GDM1 (cell line): ENCODE data around the gene PKIB.
A peak's percentile ranks its signal among the peaks of the same experiment; 100 is the strongest.

Experiments used
- DNase-seq: peaks from one replicate; lab custom pipeline; 2025; lab: John Stamatoyannopoulos, UW

The PKIB gene

GRCh38 chr6:122669868-122670267 is 59.7 kb downstream of the PKIB start:
- no peak for DNase-seq

- no peak for DNase-seq
Measured at GRCh38 chr6:122671251-122671650, 61.0 kb downstream of the PKIB start.

- no peak for DNase-seq
Measured at GRCh38 chr6:122673343-122673961, 63.2 kb downstream of the PKIB start.

GRCh38 chr6:122676146-122676545 is 65.9 kb downstream of the PKIB start:
- no peak for DNase-seq

GRCh38 chr6:122676688-122677087 is 66.5 kb downstream of the PKIB start:
- no peak for DNase-seq

GRCh38 chr6:122677406-122677805 is 67.2 kb downstream of the PKIB start:
- DNase-seq: no peak

- DNase-seq: no peak
Measured at GRCh38 chr6:122678841-122679240, 68.6 kb downstream of the PKIB start.

GRCh38 chr6:122681705-122682104 is 71.5 kb downstream of the PKIB start:
- DNase-seq: no peak

- DNase-seq: no peak
Measured at GRCh38 chr6:122683989-122684651, 73.9 kb downstream of the PKIB start.

- no peak for DNase-seq
Measured at GRCh38 chr6:122692175-122692598, 82.0 kb downstream of the PKIB start.

GRCh38 chr6:122692807-122693580 is 82.8 kb downstream of the PKIB start:
- DNase-seq: no peak

- DNase-seq: no peak
Measured at GRCh38 chr6:122694075-122694474, 83.9 kb downstream of the PKIB start.

- no peak for DNase-seq
Measured at GRCh38 chr6:122694602-122695001, 84.4 kb downstream of the PKIB start.

- DNase-seq: no peak
Measured at GRCh38 chr6:122695188-122695587, 85.0 kb downstream of the PKIB start.

GRCh38 chr6:122696079-122696478 is 85.9 kb downstream of the PKIB start:
- DNase-seq: no peak

GRCh38 chr6:122696853-122697252 is 86.6 kb downstream of the PKIB start:
- no peak for DNase-seq

GRCh38 chr6:122697458-122697857 is 87.3 kb downstream of the PKIB start:
- DNase-seq: no peak

- no peak for DNase-seq
Measured at GRCh38 chr6:122701666-122702065, 91.5 kb downstream of the PKIB start.

GRCh38 chr6:122702841-122703240 is 92.6 kb downstream of the PKIB start:
- DNase-seq: no peak

GRCh38 chr6:122704066-122704465 is 93.9 kb downstream of the PKIB start:
- no peak for DNase-seq

- peak; percentile 78 for DNase-seq
Measured at GRCh38 chr6:122709922-122710512, 99.8 kb downstream of the PKIB start.

GRCh38 chr6:122710908-122711635 is 100.9 kb downstream of the PKIB start:
- DNase-seq: no peak
